NCI-H187 (cell line): Measurements from ENCODE around the gene TXNRD1.
"Not testable (repeated sequence)": the region's sequence is repeated elsewhere in the genome, so short reads cannot be mapped to it uniquely, and the experiment has no call there.

Source experiments
- DNase-seq, 2 experiments: peaks; one replicate each; lab custom pipeline; 2025; lab: John Stamatoyannopoulos, UW

TXNRD1 gene

DNA sequence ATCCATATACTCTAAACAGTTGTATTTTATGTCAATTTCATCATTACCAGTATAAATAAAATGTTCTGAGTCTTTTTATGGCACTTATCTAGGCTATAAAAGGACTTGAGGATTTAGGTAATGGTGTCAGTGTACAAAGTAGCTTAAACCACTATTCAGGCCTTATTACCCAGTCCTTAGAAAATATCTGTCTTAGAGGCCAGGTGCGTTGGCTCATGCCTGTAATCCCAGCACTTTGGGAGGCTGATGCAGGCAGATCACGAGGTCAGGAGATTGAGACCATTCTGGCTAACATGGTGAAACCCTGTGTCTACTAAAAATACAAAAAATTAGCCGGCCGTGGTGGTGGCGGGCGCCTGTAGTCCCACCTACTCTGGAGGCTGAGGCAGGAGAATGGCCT is 112.7 kb downstream of the TXNRD1 start:
- DNase-seq: not testable (repeated sequence)

DNA sequence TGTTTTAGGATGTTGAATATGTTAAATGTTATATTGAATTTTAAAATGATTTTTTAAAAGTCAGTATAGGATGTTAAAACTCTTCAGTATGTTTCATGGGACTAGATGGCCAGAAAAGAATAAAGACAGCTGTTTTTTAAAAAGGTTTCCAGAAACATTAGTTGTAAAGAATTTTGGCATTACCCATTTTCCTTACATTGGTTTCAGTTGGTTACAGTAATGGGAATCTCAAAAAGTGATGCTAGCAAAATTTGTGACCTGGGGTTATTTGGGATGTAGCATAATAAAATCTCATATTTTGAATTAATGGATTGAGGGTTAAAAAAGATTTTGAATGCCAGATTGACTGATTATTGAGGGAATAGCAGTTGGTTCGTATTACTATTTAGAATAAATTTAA is 113.2 kb downstream of the TXNRD1 start:
- no peak for DNase-seq

DNA sequence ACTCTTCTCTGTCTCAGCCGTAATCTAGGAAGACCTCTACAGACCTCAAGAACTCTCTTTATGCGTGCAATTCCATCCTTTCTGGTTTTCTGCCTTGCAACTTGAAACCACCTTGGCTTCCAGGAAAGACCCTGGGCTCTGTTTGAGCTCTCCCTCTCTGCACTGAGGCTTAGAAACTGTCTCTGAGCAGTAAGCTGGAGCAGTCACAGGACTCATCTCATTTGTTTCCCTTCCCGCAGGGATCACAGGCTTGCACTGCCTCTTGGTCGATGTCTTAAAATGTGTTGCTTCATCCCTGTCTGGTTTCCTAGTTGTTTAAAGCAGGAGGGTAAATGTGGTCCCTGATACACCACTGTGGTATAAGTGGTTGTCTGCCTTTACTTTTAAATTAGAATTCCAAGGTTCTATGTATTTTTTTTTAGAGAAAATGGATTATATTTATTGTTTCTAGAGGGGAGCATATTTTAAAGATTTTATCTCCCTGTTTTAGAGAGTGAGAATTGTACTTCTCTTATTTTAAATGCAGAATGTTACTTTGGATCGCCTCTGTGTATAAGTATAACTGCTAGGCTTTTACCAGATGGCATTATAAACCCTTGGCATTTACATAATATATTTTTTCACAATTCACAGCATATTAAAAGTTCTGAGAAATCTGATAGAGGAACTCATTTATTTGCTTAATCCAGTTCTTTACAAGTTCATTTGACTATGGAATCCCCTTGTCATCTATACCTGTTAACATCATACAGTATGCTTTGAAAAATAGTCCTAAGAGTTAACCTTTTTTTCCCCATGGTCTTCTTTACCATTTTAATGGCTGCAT is 114.3 kb downstream of the TXNRD1 start:
- no peak for DNase-seq

DNA sequence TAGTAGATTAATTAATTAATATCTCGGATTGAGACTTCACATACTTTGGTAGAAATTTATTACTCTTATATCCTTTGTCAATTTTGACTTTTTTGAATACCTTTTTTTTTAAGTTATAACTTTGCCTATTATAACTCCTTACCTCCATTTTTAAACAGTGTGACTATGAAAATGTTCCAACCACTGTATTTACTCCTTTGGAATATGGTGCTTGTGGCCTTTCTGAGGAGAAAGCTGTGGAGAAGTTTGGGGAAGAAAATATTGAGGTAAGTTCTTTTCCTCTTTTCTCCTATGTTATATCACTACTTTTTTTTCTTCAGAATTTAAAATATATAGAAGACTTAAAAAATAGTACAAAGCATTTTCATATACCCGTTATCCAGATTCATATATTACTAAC is 115.8 kb downstream of the TXNRD1 start:
- no peak for DNase-seq

DNA sequence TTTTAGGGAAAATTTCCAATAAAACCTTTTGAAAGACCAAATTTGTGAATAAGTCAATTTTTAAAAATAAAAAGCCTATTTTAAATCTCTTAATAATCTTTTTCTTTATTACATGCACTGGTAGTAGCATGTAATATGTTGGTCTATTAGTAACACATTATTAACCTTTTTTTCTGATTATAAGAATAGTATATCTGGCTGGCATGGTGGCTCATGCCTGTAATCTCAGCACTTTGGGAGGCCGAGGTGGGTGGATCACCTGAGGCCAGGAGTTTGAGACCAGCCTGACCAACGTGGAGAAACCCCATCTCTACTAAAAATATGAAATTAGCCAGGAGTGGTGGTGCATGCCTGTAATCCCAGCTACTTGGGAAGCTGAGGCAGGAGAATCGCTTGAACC is 116.7 kb downstream of the TXNRD1 start:
- DNase-seq: not testable (repeated sequence)

DNA sequence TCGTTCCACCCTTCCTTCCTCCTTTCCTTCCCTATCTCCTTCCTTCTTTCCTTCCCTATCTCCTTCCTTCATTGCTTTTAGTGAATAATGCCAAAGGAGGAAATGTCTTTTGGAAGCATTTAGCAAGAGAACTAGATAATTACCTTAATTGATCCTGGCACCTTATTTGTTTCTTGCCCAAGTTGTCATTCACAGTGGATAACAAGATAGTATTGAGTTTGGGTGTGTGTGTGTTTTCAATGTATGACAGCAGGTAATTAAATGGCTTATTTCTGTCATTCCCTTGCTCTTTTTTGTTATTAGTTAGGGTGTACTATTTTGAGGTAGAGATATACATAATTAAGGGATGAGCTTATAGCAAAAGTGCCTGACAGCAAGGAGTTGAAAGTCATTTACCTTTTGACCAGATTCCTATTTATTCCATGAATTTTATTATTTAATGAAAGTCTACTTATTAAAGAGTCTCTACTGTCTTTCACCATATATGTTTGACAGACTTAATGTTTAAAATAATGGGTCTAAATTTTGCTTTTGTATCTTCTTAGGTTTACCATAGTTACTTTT is 118.2 kb downstream of the TXNRD1 start:
- DNase-seq: no peak

DNA sequence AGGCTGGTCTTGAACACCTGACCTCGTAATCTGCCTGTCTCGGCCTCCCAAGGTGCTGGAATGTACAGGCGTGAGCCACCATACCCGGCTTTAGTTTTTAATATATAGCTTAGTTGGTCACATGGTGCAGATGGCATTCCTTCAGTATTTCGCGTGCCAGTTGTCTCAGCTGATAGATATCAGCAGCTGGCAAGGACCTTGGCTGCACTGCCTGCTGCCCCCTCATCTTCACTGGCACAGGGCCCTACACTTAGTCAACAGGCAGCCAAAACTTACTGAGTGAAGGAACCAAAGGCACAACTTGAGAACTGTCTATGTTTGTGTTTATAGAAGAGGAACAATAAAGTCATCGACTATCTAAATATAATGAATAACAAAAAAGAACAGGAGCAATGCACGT is 119.0 kb downstream of the TXNRD1 start:
- DNase-seq: no peak

DNA sequence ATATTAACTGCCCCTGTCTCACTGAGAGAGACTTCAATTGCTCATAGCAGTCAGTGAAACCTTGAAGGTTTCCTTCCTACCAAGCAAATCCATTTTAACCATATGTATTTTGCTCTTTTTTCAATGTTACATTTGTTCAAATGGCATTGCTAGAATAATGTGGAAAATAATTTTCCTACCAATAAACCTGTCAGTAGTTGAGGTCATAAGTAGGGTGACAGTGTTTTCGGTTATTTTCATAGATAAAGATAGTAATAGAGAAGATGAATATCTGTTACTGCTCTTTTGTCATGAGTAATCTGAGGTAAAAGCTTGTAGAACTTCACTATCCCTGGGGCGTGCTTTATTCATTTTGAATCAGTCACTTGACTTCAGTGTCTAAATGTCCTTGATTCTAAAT is 120.5 kb downstream of the TXNRD1 start:
- no peak for DNase-seq

DNA sequence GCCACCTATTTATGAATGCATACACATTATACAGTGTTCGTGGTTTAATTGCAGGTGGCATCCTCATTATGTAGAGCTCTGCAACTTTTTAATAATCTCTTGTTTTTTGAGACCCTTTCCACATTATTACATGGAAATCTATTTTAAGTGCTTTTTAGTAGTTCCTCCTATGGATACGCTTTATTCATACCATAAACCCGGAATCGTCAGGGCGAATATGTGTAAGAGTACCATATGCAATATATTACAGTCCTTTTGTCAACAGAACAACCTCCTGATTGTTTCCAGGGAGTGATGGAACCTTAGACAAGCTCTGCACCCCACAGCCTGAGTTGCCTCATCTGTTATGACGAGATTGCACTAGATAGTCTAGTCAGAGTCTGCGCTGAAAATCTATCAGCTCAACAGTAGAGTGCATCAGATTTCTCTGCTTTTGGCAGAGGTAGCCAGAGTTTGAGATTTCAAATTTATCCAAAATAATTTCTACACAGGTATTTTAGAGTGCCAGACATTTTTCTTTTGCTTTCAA is 121.5 kb downstream of the TXNRD1 start:
- no peak for DNase-seq

DNA sequence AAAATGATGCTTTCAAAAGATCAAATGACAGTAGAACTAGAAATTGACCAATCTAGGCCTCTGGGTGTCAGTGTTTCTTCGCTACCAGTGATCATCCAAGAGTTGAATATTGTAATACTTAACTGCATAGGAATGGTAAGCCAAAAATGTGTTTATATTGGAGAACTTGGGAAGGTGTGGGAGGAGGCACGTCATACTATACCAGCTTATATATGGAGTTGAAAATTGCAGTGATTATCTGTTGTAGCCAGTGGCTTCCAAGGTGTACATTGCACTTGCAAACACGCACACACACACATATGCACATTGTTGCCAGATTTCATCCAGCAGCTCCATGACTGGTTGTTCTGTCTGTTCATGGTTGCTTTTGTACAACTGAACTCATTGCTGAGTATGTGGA is 124.1 kb downstream of the TXNRD1 start:
- no peak for DNase-seq

DNA sequence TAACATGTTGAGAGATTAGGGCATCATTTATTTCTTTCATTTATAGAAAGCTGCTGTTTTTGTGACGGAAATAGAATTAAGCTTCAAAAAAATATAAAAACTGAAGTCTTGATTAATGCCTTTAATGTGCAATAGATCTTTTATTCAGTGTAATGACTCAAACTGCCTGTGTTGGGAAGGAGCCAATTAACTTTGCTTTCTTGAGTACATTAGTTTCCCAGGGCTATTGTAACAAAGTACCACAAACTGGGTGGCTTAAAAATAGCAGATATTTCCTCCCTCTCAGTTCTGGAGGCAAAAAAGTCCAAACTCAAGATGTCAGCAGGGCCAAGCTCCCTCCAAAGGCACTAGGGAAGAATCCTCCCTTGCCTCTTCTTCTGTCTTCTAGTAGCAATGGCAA is 124.6 kb downstream of the TXNRD1 start:
- no peak for DNase-seq

DNA sequence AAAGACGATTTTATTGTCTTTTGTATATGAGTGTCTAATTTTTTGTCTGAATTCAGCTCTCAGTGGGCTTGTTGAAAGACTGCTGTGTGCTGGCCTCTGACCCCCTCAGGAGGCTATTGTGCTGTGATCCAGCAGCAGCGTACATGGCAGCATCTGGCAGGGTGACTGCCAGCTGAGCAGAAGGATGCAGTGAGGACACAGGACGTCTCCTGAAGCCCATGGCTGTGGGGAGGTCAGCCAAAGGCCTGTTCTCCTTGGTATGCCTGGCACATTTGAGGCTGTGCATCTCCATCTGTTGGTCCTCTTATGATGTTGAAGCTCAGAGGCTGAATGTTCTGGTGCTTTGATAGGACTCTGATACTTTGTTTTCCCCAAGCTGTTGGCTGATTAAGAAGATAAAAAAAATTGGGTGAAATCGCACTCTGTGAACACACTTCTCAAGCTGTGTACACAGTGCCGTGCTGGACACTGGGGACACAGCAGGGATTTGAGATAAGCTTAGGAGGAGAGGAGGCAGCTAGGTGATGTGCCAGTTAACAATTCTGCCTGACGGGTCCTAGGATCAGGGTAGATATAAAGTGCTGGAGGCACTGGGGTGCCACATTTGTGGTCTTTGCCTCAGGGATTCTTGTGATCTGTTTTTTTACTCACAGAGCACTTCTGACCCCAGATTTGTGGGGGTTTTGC is 125.5 kb downstream of the TXNRD1 start:
- no peak for DNase-seq

DNA sequence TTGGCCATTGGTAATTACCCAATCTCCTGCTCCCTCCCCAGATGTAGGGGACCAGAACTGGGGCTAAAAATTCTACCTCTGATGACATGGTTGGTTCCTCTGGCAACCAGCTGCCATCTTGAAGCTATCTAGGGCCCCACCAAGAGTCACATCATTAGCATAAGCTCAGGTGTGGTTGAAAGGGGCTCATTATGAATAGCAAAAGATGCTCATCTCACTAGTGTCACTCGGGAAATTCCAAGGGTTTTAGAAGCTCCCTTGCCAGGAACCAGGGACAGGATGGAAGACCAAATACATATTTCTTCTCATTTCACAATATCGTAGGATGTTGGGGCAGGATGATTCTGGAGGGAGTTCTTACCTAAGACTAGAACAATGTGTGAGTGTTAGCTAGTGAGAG is 126.6 kb downstream of the TXNRD1 start:
- no peak for DNase-seq

DNA sequence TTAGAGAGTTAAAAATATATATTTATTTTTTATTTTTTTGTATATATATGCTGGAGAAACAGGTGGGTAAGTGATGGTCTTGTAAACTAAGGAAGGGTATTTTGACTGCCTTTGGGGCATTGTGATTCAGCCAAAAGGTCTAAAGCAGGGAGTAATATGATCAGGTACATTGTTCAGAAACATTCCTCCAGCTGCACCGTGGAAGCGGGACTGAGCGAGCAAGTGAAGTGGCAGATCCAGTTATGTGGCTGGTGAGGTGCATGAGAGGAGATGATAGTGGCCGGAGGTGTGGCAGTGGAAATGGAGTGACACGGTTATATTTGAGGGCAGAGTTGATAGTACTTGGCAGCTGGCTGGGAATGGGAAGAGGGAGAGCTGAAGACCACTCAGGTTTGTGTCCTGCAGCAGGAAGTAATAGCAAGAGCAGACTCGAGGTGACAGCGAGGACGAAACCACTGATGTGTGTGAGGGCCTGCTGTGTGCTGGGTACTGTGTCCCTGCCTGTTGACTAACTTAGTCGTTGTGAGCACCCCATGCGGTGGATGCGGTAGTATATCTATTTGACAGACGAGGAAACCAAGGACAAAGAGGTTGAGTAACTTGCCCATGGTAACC is 127.2 kb downstream of the TXNRD1 start:
- no peak for DNase-seq

DNA sequence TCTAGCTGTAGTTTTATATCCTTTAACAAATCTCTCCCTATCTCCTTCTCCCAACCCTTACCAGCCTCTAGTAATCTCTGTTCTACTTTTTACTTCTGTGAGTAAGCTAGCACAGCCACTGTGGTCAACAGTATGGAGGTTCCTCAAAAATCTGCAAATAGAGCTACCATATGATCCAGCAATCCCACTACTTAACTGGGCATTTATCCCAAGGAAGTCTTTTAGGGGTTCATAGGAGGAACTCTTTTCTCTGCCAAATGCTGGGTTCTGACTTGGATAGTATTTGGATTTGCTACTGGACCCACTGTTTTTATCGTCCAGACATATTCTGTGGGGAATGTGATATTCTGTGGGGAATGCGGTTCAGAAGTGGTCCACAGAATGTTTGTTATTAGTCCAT is 129.1 kb downstream of the TXNRD1 start:
- DNase-seq: no peak

DNA sequence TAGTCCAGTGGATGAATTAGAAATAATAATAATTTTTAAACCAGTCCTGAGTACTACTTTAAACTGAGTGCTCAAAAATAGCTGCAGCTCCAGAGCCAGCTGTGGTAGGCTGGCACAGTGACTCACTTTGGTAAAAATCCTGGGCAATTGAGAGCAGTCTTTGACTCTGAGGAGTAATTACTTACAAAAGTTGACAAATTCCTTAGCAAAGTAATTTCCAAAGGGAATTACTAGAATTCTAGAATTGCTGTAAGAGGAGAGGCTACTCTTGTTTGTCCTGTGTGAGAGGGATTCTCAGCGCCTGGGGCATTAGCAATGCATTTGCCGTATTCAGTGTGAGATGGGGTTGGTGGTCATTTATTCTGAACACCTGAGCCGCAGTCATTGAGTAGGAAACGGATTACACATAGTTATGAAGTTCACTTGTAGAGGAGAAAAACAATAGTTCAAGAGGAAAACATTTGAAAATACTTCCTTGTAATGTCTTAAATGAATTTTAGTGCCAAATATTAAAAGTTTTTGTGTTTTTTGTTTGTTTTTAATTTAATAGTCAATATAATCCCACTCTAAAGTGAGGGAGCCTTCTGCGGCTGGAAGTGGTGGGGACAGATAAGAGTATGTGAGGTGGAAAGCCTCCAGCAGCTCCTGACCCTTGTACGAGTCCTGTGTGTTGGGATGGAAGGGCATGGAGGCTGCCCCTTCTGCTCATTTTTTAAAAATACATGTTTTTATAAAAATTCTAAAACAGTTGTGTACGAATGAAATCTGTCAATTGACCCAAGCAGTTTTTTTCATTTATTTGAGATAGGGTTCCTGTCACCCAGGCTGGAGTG is 129.9 kb downstream of the TXNRD1 start:
- DNase-seq: no peak

DNA sequence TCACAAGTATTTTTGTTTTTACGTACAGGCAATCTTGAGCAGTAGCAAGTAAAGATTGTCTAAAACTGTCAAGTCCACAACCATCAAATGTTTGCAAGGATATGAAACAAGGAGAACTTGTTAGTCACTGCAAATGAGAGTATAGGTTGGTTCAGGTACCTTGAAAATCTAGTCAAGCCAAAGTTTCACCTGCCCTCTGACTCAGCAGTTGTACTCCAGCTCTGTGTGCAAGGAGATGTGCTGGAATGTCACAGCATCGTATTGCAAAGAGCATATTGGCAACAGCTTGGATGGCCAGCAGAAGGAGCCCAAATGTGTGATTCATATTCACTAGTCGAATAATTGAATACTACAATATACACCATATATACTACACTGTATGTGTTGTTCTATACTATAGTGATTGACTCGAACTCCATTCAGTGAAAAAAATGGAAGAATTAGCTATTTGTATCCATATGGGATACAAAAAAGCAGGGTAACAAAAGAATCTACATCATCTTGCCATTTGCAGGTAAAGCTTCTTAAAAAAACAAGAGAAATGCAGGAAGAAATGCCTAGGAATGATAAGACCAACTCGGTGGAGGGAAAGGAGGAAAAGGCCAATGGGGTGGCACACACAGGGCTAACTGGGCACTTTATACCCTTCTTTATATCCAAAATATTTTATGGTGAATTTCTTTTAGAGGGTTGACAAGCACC is 131.9 kb downstream of the TXNRD1 start:
- no peak for DNase-seq

DNA sequence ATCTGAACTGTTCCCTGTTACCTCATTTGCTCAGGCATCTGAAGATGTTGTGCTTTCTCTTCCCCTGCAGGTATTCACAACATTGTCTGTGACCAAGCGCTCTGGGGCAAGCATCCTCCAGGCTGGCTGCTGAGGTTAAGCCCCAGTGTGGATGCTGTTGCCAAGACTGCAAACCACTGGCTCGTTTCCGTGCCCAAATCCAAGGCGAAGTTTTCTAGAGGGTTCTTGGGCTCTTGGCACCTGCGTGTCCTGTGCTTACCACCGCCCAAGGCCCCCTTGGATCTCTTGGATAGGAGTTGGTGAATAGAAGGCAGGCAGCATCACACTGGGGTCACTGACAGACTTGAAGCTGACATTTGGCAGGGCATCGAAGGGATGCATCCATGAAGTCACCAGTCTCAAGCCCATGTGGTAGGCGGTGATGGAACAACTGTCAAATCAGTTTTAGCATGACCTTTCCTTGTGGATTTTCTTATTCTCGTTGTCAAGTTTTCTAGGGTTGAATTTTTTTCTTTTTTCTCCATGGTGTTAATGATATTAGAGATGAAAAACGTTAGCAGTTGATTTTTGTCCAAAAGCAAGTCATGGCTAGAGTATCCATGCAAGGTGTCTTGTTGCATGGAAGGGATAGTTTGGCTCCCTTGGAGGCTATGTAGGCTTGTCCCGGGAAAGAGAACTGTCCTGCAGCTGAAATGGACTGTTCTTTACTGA is 132.9 kb downstream of the TXNRD1 start:
- DNase-seq: no peak

DNA sequence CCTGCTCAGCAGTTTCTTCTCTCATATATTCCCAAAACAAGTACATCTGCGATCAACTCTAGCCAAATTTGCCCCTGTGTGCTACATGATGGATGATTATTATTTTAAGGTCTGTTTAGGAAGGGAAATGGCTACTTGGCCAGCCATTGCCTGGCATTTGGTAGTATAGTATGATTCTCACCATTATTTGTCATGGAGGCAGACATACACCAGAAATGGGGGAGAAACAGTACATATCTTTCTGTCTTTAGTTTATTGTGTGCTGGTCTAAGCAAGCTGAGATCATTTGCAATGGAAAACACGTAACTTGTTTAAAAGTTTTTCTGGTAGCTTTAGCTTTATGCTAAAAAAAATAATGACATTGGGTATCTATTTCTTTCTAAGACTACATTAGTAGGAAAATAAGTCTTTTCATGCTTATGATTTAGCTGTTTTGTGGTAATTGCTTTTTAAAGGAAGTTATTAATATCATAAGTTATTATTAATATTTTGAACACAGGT is 133.5 kb downstream of the TXNRD1 start:
- DNase-seq: no peak
